Measurements from ENCODE around the gene TRAF3IP1.

GRCh38 chr2:238428866-238429265 is 108.5 kb downstream of the TRAF3IP1 start:
- no peak for TF ChIP-seq CTCF (IDR thresholded peaks at IDR 0.05)
- no peak for TF ChIP-seq EZH2 (IDR thresholded peaks at IDR 0.05)
- no peak for TF ChIP-seq EZH2phosphoT487 (IDR thresholded peaks at IDR 0.05)
